IPS DF 6.9 (cell line): ENCODE measurements around the gene KLHL41.

Experiments
- DNase-seq: peaks from one replicate; pipeline ENCODE4 v3.0.0-alpha.2; 2013; ENCODE audit warnings: low read depth, low spot score
- H3K27ac ChIP-seq: one replicate; pipeline ENCODE4 v1.5.1; 2013; ENCODE audit warnings: low read length, control low read depth
- H3K27me3 ChIP-seq: 2 replicates; pipeline ENCODE4 v1.6.1; 2013; ENCODE audit warnings: mild to moderate bottlenecking, low read length; ENCODE audit not compliant: control insufficient read depth, insufficient read depth
- H3K36me3 ChIP-seq: 2 replicates; pipeline ENCODE4 v1.6.1; 2013; ENCODE audit warnings: low read length; ENCODE audit not compliant: control insufficient read depth, insufficient read depth
- H3K4me1 ChIP-seq: 2 replicates; pipeline ENCODE4 v1.6.1; 2013; ENCODE audit warnings: low read length; ENCODE audit not compliant: control insufficient read depth, insufficient read depth
- H3K4me3 ChIP-seq: 2 replicates; pipeline ENCODE4 v1.5.1; 2013; ENCODE audit warnings: mild to moderate bottlenecking, low read length
- H3K9me3 ChIP-seq: 2 replicates; pipeline ENCODE4 v1.6.1; 2013; ENCODE audit warnings: low read length, inconsistent platforms; ENCODE audit not compliant: control insufficient read depth, insufficient read depth
- WGBS: extraction: QIAGEN DNeasy Blood & Tissue Kit; methylation state at CpG from one replicate; pipeline ENCODE4 v1.1.7; 2013; ENCODE audit warnings: mixed read lengths, missing lambda C conversion rate; ENCODE audit not compliant: insufficient read length, insufficient coverage; 5-methylcytosine and 5-hydroxymethylcytosine counted together

The KLHL41 gene

GRCh38 chr2:169509298-169509885, at the start of gene KLHL41:
Gene KLHL41, plus strand, starts transcription at chr2:169509702. Its CDS starts 77 bp downstream, at chr2:169509779.
- Histone ChIP-seq H3K36me3 (no peaks in the 10 kb centered on the region), H3K27me3 (no peaks in the 10 kb centered on the region), H3K27ac (no peak within 1 kb of the TSS), H3K4me3 (no peak within 1 kb of the TSS), H3K9me3 (no peaks in the 10 kb centered on the region), H3K4me1 (no peaks in the 10 kb centered on the region)
- no CpG with 5 or more reads among the region's 4 CpGs for WGBS
- DNase-seq: no peak

DNA sequence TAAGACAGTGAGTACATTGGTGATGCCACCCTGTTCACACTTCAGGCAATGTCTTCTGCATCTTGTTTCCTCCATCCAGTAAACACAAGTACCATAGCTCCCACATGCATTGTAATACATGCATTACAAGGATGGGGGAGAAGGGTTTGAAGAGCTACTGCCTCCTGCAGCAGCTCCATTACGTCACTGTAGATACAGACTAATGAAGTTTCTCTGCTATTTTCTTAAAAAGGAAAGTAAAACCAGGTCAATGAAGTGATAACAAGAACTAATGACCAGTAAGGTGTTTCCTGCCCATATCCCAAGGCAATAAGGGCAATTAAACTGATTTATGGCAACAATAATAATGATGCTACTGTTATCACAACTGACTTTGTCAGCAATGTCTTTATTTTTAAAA, 48.4 kb upstream of the KLHL41 start:
- H3K36me3 ChIP-seq: no peaks in the 10 kb centered on the region
- no CpG with 5 or more reads among the region's 1 CpG for WGBS
- no peaks in the 10 kb centered on the region for H3K9me3 ChIP-seq
- no peak overlapping the region for H3K27ac ChIP-seq
- no peaks in the 10 kb centered on the region for H3K27me3 ChIP-seq
- no peak for DNase-seq
- no peak overlapping the region for H3K4me3 ChIP-seq
- no peaks in the 10 kb centered on the region for H3K4me1 ChIP-seq

- H3K4me1 ChIP-seq: no peaks in the 10 kb centered on the region
- DNase-seq: no peak
- H3K36me3 ChIP-seq: no peaks in the 10 kb centered on the region
- no CpG with 5 or more reads among the region's 4 CpGs for WGBS
- H3K9me3 ChIP-seq: no peaks in the 10 kb centered on the region
- H3K27me3 ChIP-seq: no peaks in the 10 kb centered on the region
- H3K27ac ChIP-seq: no peak overlapping the region
- H3K4me3 ChIP-seq: no peak overlapping the region
Observed at GRCh38 chr2:169462896-169463695, 46.4 kb upstream of the KLHL41 start.

DNA sequence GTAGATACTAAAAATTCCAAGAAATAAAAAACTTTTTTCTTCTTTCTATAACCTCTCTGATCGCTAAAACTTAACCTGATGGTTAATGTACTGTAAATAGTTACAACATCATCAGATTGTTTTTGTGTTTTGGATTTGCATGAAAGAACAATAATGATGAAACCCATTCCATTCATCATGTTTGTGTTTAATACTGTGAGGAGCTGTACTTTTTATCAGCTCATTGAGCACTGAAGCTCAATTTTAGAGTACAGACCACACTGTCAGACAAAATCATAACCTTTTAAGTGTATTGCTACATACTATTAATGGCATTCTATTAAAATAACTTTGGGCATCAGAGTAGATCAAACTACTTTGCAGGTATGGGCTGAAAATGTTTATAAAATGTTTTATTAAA, 45.0 kb upstream of the KLHL41 start:
- no peak overlapping the region for H3K27ac ChIP-seq
- H3K27me3 ChIP-seq: no peaks in the 10 kb centered on the region
- no peaks in the 10 kb centered on the region for H3K4me1 ChIP-seq

DNA sequence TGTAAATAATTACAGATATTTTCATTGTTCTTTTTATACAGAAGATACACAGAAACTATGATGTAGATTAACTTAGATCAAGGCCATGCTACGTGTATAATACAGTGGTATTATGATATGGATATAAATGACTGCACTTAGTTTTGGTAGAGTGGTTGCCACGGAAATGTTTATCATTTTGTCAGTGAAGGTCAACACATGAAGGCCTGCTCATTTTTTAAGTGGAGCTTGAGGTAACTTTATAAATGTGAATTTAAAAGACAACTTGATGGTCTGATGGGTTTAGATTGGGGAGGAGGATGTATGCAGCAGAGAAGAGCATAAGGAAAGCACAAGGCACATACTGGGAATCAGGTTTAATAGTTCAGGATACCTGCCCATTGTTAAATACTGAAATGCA, 44.6 kb upstream of the KLHL41 start:
- Histone ChIP-seq H3K4me1 (no peaks in the 10 kb centered on the region), H3K36me3 (no peaks in the 10 kb centered on the region), H3K27me3 (no peaks in the 10 kb centered on the region), H3K9me3 (no peaks in the 10 kb centered on the region), H3K4me3 (no peak overlapping the region), H3K27ac (no peak overlapping the region)
- no CpG with 5 or more reads among the region's 2 CpGs for WGBS
- no peak for DNase-seq

More for the DNA sequence above, 45.0 kb upstream of the KLHL41 start:
- no peaks in the 10 kb centered on the region for H3K36me3 ChIP-seq
- no peak for DNase-seq
- H3K9me3 ChIP-seq: no peaks in the 10 kb centered on the region
- no peak overlapping the region for H3K4me3 ChIP-seq
- no CpG with 5 or more reads among the region's 1 CpG for WGBS

GRCh38 chr2:169468841-169469240, 40.7 kb upstream of the KLHL41 start:
- no peak overlapping the region for H3K4me3 ChIP-seq
- no peak overlapping the region for H3K27ac ChIP-seq
- H3K36me3 ChIP-seq: no peaks in the 10 kb centered on the region
- no peaks in the 10 kb centered on the region for H3K4me1 ChIP-seq
- H3K9me3 ChIP-seq: no peaks in the 10 kb centered on the region
- no CpG with 5 or more reads among the region's 1 CpG for WGBS
- H3K27me3 ChIP-seq: no peaks in the 10 kb centered on the region
- no peak for DNase-seq

- no CpG with 5 or more reads among the region's 3 CpGs for WGBS
- no peak overlapping the region for H3K4me3 ChIP-seq
Observed at GRCh38 chr2:169469952-169470572, 39.4 kb upstream of the KLHL41 start.

GRCh38 chr2:169472249-169472648, 37.3 kb upstream of the KLHL41 start:
- Histone ChIP-seq H3K36me3 (no peaks in the 10 kb centered on the region), H3K4me3 (no peak overlapping the region), H3K27me3 (no peaks in the 10 kb centered on the region), H3K4me1 (no peaks in the 10 kb centered on the region), H3K27ac (no peak overlapping the region), H3K9me3 (no peaks in the 10 kb centered on the region)
- DNase-seq: no peak
- no CpG with 5 or more reads among the region's 1 CpG for WGBS

More at GRCh38 chr2:169469952-169470572, 39.4 kb upstream of the KLHL41 start:
- Histone ChIP-seq H3K4me1 (no peaks in the 10 kb centered on the region), H3K9me3 (no peaks in the 10 kb centered on the region), H3K36me3 (no peaks in the 10 kb centered on the region), H3K27me3 (no peaks in the 10 kb centered on the region), H3K27ac (no peak overlapping the region)
- DNase-seq: no peak

DNA sequence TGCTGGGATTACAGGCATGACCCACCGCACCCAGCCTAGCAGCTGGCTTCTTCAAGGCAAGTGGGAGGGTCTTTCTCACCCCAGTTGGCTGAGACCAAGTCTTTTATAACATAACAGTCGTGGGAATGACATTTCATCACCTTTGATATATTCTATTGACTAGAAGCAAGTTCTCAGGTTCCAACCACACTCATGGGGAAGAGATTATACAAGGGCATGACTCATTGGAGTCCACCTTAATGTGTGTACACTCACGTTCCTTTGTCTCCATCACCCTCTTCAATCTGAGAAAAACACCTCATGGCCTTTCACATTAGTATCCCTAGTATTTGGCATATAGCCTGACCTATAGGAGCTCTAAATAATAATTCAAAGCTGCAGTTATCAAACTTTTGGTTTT, 33.0 kb upstream of the KLHL41 start:
- H3K9me3 ChIP-seq: no peaks in the 10 kb centered on the region
- no CpG with 5 or more reads among the region's 3 CpGs for WGBS
- peaks cover 16% of the 10 kb centered on the region for H3K27me3 ChIP-seq
- DNase-seq: no peak
- no peak overlapping the region for H3K27ac ChIP-seq
- H3K36me3 ChIP-seq: no peaks in the 10 kb centered on the region
- H3K4me1 ChIP-seq: no peaks in the 10 kb centered on the region
- no peak overlapping the region for H3K4me3 ChIP-seq

- Histone ChIP-seq H3K4me3 (no peak overlapping the region), H3K27me3 (peaks cover 16% of the 10 kb centered on the region), H3K36me3 (no peaks in the 10 kb centered on the region), H3K4me1 (no peaks in the 10 kb centered on the region), H3K9me3 (no peaks in the 10 kb centered on the region), H3K27ac (no peak overlapping the region)
- WGBS: no CpG with 5 or more reads among the region's 3 CpGs
- no peak for DNase-seq
Observed at GRCh38 chr2:169478339-169478738, 31.2 kb upstream of the KLHL41 start.
